HepG2 (cell line): ENCODE results near the gene BBS4. TPM values are rescaled to one million over a fixed set of nuclear protein-coding genes. Genes with fewer than 3 reads are reported as not detected.

Source experiments
- AGO2 ChIP-seq: fragments of 200-400 bp; formaldehyde crosslinking; optimal IDR thresholded peaks from 2 replicates; pipeline ENCODE3; 2017; ENCODE audit warnings: mild to moderate bottlenecking, low read depth, low read length, moderate library complexity
- HMG20A ChIP-seq: IDR thresholded peaks from 2 replicates; pipeline ENCODE4 v1.6.1; 2016; ENCODE audit warnings: borderline replicate concordance
- ISX ChIP-seq: sonication (generic); formaldehyde crosslinking; conservative IDR thresholded peaks from 2 replicates; pipeline ENCODE4 v1.5.0; 2020; ENCODE audit warnings: missing genetic modification reagents
- MTA1 ChIP-seq: sonication (generic); formaldehyde crosslinking; IDR thresholded peaks from 2 replicates; pipeline ENCODE4 v1.4.0; 2020; ENCODE audit warnings: missing genetic modification reagents, mild to moderate bottlenecking, borderline replicate concordance
- NCOA2 ChIP-seq: sonication (generic); formaldehyde crosslinking; IDR thresholded peaks from 2 replicates; pipeline ENCODE4 v1.8.0; 2022; ENCODE audit warnings: inconsistent platforms
- PHF20 ChIP-seq: sonication (generic); formaldehyde crosslinking; IDR thresholded peaks from 2 replicates; pipeline ENCODE4 v1.5.0; 2020; ENCODE audit warnings: mild to moderate bottlenecking, missing genetic modification reagents
- SMAD1 ChIP-seq: sonication (generic); formaldehyde crosslinking; IDR thresholded peaks from 2 replicates; pipeline ENCODE4 v1.4.0; 2020; ENCODE audit warnings: missing genetic modification reagents, low read depth, mild to moderate bottlenecking, borderline replicate concordance
- SNAI1 ChIP-seq: sonication (generic); formaldehyde crosslinking; IDR thresholded peaks from 2 replicates; pipeline ENCODE4 v1.5.0; 2020; ENCODE audit warnings: mild to moderate bottlenecking, missing genetic modification reagents, borderline replicate concordance
- ZNF230 ChIP-seq: sonication (generic); formaldehyde crosslinking; IDR thresholded peaks from 2 replicates; pipeline ENCODE4 v1.4.0; 2020; ENCODE audit warnings: mild to moderate bottlenecking, missing genetic modification reagents
- ZNF354B ChIP-seq: sonication (generic); formaldehyde crosslinking; IDR thresholded peaks from 2 replicates; pipeline ENCODE4 v1.8.0; 2022; ENCODE audit warnings: mild to moderate bottlenecking, missing genetic modification reagents
- ZNF614 ChIP-seq: IDR thresholded peaks from 2 replicates; pipeline ENCODE4 v1.6.1; 2018; ENCODE audit warnings: missing biosample characterization, missing genetic modification reagents, inconsistent platforms, borderline replicate concordance
- ZNF616 ChIP-seq: sonication (generic); formaldehyde crosslinking; IDR thresholded peaks from 2 replicates; pipeline ENCODE4 v1.5.0; 2020; ENCODE audit warnings: low read depth, mild to moderate bottlenecking, missing genetic modification reagents
- ZNF761 ChIP-seq: sonication (generic); formaldehyde crosslinking; conservative IDR thresholded peaks from 2 replicates; pipeline ENCODE4 v1.4.0; 2020; ENCODE audit warnings: mild to moderate bottlenecking, missing genetic modification reagents
- polyA plus RNA-seq, 8 experiments: library from polyadenylated mRNA; depleted of rRNA in 3 of 8; stranded (reverse) in 7 of 8; unstranded in 1 of 8; fragments of >200 nt; fragmentation: Illumina TruSeq in 4 of 8; extraction: Trizol in 4 of 8; gene quantifications; 2 replicates each; pipeline versions ENCODE4 v1.2.1 to v1.2.3, GENCODE V29; 2011 to 2016; ENCODE audit warnings: low read depth in 4 of 8, missing spikeins in 1 of 8, mixed read lengths in 1 of 8; ENCODE audit not compliant: insufficient read depth in 1 of 8
- total RNA-seq, 5 experiments: library from RNA; depleted of rRNA; stranded (reverse); fragments of >200 nt; fragmentation: Illumina TruSeq; extraction: Trizol; gene quantifications; 2 replicates each; pipeline ENCODE4 v1.2.3, GENCODE V29; 2016; ENCODE audit warnings: low read depth in 1 of 5
- TF ChIP-seq, protein P1 (sequence below): sonication (generic); formaldehyde crosslinking; IDR thresholded peaks from 2 replicates; pipeline ENCODE4 v1.4.0; 2020; ENCODE audit warnings: mild to moderate bottlenecking, missing genetic modification reagents
- TF ChIP-seq, protein P2 (sequence below): sonication (generic); formaldehyde crosslinking; IDR thresholded peaks from 2 replicates; pipeline ENCODE4 v1.5.0; 2020; ENCODE audit warnings: missing genetic modification reagents, mild to moderate bottlenecking, borderline replicate concordance
- TF ChIP-seq, protein P3 (sequence below): sonication (generic); formaldehyde crosslinking; conservative IDR thresholded peaks from 2 replicates; pipeline ENCODE4 v1.4.0; 2020; ENCODE audit warnings: missing genetic modification reagents
- TF ChIP-seq, protein P4 (sequence below): sonication (generic); formaldehyde crosslinking; IDR thresholded peaks from 2 replicates; pipeline ENCODE4 v1.4.0; 2020; ENCODE audit warnings: mild to moderate bottlenecking, missing genetic modification reagents
- TF ChIP-seq, protein P5 (sequence below): sonication (generic); formaldehyde crosslinking; IDR thresholded peaks from 2 replicates; pipeline ENCODE4 v1.8.1; 2023; ENCODE audit warnings: mild to moderate bottlenecking, missing genetic modification reagents, borderline replicate concordance
- TF ChIP-seq, protein P6 (sequence below): sonication (generic); formaldehyde crosslinking; IDR thresholded peaks from 2 replicates; pipeline ENCODE4; 2020; ENCODE audit warnings: missing genetic modification reagents, mild to moderate bottlenecking, borderline replicate concordance

The BBS4 gene
- total and polyA plus RNA-seq, 2 of the 13 experiments (the other 11 are each of a cell fraction or from before 2014, with no cell fraction given), result 16.0 to 21.3 TPM

DNA sequence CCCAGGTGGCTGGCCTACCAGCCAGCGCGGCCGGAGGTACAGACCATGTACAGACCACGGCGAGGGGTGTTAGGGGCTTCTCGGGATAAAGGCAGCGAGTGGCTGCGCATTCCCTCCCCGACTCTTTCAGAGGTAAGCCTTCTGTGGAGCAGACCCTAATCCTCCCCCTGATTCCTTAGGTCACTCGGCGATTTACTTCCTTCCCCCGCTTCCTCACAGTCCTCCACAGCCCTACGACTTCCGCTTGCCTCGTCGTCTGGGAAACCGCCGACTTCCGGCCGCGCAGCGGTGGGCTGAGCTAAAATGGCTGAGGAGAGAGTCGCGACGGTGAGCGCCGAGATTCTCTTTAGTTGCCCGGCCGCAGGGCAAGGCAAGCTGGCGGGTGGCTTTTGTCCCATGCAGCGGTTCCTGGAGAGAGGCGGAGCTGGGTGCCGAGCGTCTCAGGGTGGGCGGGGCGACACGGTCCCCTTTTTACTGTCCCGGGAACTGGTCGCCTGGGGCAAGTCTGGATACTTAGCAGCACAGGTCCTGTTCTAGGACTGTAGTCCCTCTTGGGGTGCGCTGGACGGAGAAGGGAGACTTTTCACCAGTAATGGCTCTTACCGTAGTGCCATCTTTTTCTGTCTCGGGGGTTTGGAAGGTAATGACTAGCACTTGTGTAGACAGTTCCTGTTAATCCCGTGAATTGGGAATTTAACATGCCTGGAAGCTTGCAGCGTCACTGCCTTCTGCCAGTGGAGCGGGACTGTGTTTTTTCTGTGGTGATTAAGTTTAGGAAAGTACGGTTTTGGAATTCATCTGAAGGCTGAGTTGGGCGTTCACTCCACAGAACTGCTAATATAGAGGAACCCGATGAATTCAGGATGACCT, at the start of gene BBS4, which contains the start of gene HIGD2B (continued):
- TF ChIP-seq SNAI1 (CRISPR knock-in tag), result peak; percentile 67; the same call in 1 of the 2 replicates
- TF ChIP-seq, protein P1, sequence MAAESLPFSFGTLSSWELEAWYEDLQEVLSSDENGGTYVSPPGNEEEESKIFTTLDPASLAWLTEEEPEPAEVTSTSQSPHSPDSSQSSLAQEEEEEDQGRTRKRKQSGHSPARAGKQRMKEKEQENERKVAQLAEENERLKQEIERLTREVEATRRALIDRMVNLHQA (CRISPR knock-in tag), result no peak
- peak; percentile 83 for TF ChIP-seq PHF20 (CRISPR knock-in tag)
- TF ChIP-seq, protein P2, sequence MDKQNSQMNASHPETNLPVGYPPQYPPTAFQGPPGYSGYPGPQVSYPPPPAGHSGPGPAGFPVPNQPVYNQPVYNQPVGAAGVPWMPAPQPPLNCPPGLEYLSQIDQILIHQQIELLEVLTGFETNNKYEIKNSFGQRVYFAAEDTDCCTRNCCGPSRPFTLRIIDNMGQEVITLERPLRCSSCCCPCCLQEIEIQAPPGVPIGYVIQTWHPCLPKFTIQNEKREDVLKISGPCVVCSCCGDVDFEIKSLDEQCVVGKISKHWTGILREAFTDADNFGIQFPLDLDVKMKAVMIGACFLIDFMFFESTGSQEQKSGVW (CRISPR knock-in tag), result no peak
- TF ChIP-seq MTA1 (CRISPR knock-in tag), result 0 out of 2 replicates have a peak, but pooled peaks have one; percentile 51
- TF ChIP-seq, protein P3, sequence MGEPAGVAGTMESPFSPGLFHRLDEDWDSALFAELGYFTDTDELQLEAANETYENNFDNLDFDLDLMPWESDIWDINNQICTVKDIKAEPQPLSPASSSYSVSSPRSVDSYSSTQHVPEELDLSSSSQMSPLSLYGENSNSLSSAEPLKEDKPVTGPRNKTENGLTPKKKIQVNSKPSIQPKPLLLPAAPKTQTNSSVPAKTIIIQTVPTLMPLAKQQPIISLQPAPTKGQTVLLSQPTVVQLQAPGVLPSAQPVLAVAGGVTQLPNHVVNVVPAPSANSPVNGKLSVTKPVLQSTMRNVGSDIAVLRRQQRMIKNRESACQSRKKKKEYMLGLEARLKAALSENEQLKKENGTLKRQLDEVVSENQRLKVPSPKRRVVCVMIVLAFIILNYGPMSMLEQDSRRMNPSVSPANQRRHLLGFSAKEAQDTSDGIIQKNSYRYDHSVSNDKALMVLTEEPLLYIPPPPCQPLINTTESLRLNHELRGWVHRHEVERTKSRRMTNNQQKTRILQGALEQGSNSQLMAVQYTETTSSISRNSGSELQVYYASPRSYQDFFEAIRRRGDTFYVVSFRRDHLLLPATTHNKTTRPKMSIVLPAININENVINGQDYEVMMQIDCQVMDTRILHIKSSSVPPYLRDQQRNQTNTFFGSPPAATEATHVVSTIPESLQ, result no peak
- 0 out of 2 replicates have a peak, but pooled peaks have one; percentile 30 for TF ChIP-seq SMAD1
- no peak for TF ChIP-seq NCOA2
- TF ChIP-seq, protein P4, sequence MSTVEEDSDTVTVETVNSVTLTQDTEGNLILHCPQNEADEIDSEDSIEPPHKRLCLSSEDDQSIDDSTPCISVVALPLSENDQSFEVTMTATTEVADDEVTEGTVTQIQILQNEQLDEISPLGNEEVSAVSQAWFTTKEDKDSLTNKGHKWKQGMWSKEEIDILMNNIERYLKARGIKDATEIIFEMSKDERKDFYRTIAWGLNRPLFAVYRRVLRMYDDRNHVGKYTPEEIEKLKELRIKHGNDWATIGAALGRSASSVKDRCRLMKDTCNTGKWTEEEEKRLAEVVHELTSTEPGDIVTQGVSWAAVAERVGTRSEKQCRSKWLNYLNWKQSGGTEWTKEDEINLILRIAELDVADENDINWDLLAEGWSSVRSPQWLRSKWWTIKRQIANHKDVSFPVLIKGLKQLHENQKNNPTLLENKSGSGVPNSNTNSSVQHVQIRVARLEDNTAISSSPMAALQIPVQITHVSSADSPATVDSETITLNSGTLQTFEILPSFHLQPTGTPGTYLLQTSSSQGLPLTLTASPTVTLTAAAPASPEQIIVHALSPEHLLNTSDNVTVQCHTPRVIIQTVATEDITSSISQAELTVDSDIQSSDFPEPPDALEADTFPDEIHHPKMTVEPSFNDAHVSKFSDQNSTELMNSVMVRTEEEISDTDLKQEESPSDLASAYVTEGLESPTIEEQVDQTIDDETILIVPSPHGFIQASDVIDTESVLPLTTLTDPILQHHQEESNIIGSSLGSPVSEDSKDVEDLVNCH (CRISPR knock-in tag), result no peak
- TF ChIP-seq ZNF354B (CRISPR knock-in tag), result no peak
- TF ChIP-seq ISX, result no peak
- no peak for TF ChIP-seq ZNF761 (CRISPR knock-in tag)
- no peak for TF ChIP-seq AGO2
- TF ChIP-seq, protein P5, sequence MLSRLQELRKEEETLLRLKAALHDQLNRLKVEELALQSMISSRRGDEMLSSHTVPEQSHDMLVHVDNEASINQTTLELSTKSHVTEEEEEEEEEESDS (CRISPR knock-in tag), result 0 out of 2 replicates have a peak, but pooled peaks have one; percentile 16
- 0 out of 2 replicates have a peak, but pooled peaks have one; percentile 9 for TF ChIP-seq ZNF614
- TF ChIP-seq ZNF230 (CRISPR knock-in tag), result no peak
- no peak; the same call in 1 of the 2 replicates for TF ChIP-seq ZNF616 (CRISPR knock-in tag)
- no peak for TF ChIP-seq HMG20A (CRISPR knock-in tag)
- TF ChIP-seq, protein P6, sequence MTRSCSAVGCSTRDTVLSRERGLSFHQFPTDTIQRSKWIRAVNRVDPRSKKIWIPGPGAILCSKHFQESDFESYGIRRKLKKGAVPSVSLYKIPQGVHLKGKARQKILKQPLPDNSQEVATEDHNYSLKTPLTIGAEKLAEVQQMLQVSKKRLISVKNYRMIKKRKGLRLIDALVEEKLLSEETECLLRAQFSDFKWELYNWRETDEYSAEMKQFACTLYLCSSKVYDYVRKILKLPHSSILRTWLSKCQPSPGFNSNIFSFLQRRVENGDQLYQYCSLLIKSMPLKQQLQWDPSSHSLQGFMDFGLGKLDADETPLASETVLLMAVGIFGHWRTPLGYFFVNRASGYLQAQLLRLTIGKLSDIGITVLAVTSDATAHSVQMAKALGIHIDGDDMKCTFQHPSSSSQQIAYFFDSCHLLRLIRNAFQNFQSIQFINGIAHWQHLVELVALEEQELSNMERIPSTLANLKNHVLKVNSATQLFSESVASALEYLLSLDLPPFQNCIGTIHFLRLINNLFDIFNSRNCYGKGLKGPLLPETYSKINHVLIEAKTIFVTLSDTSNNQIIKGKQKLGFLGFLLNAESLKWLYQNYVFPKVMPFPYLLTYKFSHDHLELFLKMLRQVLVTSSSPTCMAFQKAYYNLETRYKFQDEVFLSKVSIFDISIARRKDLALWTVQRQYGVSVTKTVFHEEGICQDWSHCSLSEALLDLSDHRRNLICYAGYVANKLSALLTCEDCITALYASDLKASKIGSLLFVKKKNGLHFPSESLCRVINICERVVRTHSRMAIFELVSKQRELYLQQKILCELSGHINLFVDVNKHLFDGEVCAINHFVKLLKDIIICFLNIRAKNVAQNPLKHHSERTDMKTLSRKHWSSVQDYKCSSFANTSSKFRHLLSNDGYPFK (CRISPR knock-in tag), result peak; percentile 86
